Measurements from ENCODE around the gene HECTD4.

- no peak for TF ChIP-seq CTCF (IDR thresholded peaks at IDR 0.05)
- no peak for TF ChIP-seq POLR2A (IDR thresholded peaks at IDR 0.05)
- no peak for TF ChIP-seq POLR2AphosphoS5 (IDR thresholded peaks at IDR 0.05)
These were observed 138.7 kb downstream of the HECTD4 start for GRCh38 chr12:112243255-112244110.
